ENCODE measurements around the gene TMEM213.

The TMEM213 gene

DNA sequence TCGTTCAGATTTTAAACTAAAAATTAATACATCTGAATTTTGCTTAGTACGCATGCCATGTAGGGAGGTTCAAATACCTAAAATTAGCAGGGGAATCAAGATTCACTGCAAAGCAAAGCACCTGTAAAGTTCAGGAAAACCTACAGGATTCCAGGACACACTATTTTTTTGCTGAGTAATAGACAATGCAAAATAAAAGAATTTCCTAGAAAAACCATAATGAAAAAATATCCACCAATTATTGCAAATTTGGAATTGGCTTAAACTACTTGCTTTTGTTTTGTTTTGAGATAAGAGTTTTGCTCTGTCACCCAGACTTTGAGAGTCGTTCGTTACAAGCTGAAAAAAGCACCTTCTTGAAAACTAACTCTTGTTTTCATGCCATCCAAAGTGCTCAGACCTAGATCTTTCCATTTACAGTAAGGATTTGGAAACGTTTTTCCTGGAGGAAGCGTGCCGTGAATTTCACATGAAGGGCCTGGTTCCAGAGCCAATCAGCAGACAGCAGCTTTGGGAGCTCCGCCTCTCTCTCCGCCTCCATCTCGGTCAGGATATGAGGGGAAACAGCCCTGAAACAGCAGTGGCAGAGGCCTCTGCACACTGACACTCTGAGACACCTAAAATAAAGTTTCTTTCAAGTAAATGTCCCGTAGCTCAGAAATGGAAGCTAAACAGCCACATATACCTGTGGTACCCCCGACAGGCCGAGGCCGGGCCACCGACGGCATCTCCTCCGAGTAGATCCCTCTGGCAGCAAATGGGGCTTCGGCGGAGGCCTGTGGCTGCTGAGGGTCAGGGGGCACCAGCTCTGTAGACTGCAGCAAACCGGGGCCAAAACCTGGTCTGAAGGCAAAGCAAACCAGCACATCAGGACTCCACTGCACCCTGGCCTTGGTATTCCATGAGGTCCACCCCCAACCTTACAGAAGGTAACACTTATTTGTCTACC lies 46.1 kb downstream of the TMEM213 start:
- no peak for DNase-seq

DNA sequence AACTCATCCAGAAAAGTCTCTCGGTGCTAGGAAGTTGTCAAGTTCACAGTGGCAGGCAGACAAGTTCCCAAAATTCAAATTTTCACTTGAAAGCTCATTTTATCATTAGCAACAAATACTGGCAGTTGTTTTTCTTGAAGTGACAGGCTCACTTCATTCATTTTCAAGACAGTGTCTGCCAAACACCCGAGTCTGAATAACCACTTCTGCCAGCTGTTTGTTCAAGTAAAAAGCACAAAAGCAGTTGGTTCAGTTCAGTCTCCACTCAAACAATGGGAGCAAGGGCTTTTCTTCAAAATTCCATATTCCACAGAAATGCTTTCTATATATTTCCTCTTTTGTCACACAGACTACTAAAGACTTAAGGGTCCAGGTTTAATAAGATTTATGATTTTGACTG lies 47.9 kb downstream of the TMEM213 start:
- DNase-seq = no peak

DNA sequence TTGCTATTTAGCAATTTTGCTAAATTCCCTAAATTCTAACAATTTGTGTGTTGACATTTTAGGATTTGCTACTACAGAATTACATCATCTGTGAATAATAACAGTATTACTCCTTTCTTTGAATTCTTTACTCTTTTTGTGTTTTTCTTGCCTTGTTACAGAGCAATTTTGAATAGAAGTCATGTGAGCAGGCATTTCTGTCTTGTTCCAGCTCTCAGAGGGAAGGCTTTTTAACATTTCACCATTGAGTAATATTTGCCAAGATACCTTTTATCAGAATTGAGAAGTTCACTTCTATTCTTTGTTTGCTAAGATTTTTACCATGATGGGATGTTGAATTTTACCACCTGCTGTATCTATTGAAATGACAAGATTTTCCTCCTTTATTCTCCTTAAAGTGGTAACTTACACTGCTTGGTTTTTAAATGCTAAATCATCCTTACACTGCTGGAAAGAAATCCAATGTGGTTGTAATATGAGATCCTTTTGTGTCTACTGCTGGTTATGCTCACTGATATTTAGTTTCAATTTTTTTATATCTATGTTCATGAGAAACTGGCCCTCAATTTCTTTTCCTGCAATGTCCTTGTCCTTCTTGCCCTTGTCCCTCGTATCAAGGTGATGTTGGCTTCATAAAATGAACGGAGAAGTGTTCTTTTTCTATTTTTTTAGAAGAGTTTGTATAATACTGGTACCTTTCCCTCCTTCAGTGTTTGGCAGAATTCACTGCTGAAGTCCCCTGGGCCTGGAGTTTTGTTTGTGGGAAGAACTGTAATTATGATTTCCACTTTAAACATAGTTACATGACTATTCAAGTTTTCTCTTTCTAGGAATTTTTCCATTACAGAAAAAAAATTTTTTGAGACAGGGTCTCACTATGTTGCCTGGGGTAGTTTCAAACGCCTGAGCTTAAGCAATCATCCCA lies 50.5 kb downstream of the TMEM213 start:
- DNase-seq = no peak

DNA sequence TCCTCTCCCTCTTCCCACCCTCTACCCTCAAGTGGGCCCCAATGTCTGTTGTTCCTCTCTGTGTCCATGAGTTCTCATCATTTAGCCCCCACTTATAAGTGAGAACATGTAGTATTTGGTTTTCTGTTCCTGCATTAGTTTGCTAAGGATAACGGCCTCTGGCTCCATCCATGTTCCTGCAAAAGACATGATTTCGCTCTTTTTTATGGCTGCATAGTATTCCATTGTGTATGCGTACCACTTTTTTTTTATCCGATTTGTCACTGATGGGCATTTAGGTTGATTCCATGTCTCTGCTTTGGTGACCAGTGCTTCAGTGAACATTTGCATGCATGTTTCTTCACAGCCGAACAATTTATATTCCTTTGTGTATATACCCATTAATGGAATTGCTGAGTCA lies 51.9 kb downstream of the TMEM213 start:
- no peak for DNase-seq

GRCh38 chr7:138852469-138852868 lies 54.7 kb downstream of the TMEM213 start:
- no peak for DNase-seq

DNA sequence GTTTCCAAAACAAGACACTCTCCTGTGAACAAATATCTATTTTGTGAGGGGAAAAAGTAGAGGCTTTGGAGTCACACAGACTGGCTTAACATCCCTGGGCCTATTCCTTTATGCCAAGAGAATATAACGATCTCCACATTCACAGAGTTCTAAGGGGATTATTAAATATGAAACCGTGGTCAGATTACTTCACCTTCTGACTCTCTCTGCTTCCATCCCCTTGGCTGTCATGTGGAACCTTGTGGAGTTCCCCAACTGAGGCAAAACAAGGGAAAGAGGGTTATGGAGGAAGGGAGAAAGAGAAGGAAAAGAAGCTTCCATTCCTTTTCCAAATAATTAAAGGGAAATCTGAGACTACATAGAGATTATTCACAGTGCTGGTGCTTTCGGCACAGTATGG lies 55.7 kb downstream of the TMEM213 start:
- DNase-seq = no peak

DNA sequence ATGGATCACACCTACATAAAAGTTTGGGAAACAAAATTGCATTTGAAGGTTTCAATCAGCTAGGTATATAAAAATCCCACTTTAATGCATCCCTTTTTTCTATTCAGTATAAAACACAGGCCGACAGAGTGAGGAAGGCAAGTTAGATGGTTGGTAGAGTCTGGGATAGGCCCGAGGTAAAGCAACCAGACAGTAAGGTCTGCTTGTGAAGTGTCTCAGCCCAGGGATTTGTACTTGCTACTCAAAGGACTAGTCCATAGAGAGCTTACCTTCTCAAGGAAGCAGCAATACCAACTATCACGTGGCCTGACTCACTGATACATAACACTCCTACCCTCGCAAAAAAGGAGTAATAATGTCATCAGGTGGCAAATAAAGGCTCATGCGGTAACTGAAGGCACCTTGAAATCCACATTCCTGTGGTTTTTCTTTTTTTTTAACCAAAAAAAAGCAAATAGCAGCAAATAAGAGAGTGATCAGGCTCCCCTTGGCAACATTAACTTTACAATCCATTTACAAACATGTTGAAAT lies 56.4 kb downstream of the TMEM213 start:
- no peak for DNase-seq

GRCh38 chr7:138857728-138858127 lies 59.9 kb downstream of the TMEM213 start:
- DNase-seq = no peak

- DNase-seq = no peak
Measured at GRCh38 chr7:138861051-138861450, 63.3 kb downstream of the TMEM213 start.

DNA sequence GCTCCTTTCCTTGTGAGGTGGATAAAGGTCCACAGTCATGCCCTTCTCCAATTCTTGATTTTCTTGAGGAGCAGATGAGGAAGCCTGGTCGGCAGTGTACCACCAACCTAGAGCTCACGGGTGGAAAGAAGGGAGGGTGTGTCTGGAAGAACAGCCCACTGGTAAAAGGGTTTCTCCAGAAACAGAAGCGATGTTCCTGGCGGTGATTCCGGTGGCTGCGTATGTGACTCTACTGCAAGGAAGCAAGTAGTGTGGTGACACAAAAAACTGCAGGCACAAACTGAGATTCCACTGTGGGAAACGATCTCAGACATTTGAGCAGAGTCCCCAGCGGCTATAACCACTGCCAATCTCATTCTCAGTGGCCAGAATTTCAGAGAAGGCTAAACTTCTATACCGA lies 66.1 kb downstream of the TMEM213 start:
- no peak for DNase-seq

DNA sequence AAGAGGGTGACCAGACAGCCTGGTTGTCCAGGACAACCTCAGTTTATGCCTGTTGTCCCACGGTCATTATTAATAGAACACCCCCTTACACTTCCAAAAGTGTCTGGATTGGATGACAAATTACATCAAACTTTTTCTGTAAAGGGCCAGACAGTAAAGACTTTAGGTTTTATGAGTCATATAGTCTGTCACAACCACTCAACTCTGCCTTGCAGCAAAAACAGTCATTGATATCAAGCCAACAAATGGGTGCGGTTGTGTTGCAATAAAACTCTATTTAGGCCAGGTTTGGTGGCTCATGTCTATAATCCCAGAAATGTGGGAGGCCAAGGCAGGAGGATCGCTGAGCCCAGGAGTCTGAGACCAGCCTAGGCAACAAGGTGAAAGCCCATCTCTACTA lies 66.9 kb downstream of the TMEM213 start:
- DNase-seq = no peak

- DNase-seq = no peak
Measured at GRCh38 chr7:138865843-138866242, 68.0 kb downstream of the TMEM213 start.

DNA sequence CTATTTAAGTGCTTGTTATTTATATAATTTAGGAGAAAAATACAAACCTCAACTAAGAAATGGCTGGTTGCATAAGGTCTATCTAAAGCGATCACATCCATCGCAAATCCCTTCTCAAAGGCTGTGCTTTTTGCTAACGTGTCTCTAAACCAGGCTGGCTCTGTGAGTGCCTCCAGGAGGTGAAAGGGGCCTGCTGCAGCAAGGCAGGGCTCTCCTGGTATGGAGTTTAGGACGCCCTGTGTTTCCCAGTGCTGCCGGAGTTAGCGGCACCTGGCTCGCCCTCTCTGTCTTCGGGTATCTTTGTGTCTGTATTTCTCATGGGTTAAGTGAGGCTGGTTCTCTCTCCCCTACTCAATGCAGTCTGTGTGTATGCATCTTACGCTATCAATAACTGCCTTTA lies 68.6 kb downstream of the TMEM213 start:
- DNase-seq = no peak

- no peak for DNase-seq
Measured at GRCh38 chr7:138867744-138868143, 70.0 kb downstream of the TMEM213 start.

- DNase-seq = no peak
Measured at GRCh38 chr7:138868711-138869110, 70.9 kb downstream of the TMEM213 start.

DNA sequence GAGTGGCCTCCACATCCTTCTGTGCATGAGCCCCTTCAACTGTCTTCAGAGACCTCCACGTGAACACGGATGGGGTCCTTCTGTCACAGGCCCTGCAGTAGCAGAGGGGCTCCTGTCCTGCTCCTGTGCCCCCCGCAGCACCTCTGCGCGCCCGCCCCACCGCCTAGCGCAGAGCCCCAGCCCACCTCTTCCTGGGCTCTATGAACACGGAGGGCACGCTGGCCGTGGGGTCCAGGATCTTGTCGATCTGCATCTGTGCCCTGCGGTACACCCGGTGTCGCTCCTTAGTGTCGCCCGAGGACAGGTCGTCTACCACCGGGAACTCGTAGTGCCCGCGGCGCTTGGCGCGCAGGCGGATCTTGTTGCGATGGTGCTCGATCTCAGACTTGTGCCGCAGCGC lies 71.6 kb downstream of the TMEM213 start:
- no peak for DNase-seq

- DNase-seq = no peak
Measured at GRCh38 chr7:138871065-138871813, 73.4 kb downstream of the TMEM213 start.

DNA sequence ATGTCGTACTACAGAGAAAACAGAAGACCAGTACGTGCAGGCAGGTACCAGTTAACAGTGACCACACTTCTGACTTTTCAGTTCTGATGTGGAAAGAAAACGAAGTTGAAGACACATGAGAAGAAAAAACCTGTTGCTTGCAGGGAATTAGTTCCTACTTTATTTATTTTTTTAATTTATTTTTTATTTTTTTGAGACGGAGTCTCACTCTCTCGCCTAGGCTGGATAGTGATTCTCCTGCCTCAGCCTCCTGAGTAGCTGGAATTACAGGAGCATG lies 74.0 kb downstream of the TMEM213 start:
- no peak for DNase-seq

DNA sequence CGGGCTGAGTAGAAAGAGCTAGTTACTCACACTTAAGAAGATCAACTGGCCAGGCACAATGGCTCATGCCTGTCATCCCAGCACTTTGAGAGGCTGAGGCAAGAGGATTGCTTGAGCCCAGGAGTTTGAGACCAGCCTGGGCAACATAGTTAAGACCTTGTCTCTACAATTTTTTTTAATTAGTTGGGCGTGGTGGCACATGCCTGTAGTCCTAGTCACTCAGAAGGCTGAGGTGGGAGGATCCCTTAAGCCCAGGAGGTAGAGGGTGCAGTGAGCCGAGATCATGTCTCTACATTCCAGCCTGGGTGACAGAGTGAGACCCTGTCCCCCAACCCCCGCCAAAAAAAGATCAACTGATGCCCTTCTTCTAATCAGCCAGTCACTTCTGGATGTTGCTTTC lies 74.8 kb downstream of the TMEM213 start:
- no peak for DNase-seq

GRCh38 chr7:138873220-138873892 lies 75.6 kb downstream of the TMEM213 start:
- no peak for DNase-seq

- no peak for DNase-seq
Measured at GRCh38 chr7:138875794-138876193, 78.0 kb downstream of the TMEM213 start.

- DNase-seq = no peak
Measured at GRCh38 chr7:138876326-138876725, 78.5 kb downstream of the TMEM213 start.
